CD4-positive, alpha-beta T cell (primary cell): ENCODE results near the gene NT5DC1. TPM values are rescaled to one million over a fixed set of nuclear protein-coding genes. Genes with fewer than 3 reads are reported as not detected.

ENCODE experiments used
- ATAC-seq: fragments of 200-7000 bp; cut with Tn5 transposase; one replicate; pipeline ENCODE4 v1.10.0; 2022; ENCODE audit warnings: mild to moderate bottlenecking; ENCODE audit not compliant: poor library complexity
- CTCF ChIA-PET: fragments of 350-600 bp; sonication (Branson Sonifier 250); formaldehyde crosslinking; loops from one replicate; lab custom pipeline; 2021; ENCODE audit warnings: antibody characterized with exemption, inconsistent platforms; lab: Charles Lee
- POLR2A ChIA-PET: fragments of 350-600 bp; sonication (Branson Sonifier 250); formaldehyde crosslinking; loops from one replicate; lab custom pipeline; 2021; ENCODE audit warnings: antibody characterized with exemption, inconsistent platforms; lab: Charles Lee
- DNase-seq, 14 experiments: peaks; one replicate each; pipeline ENCODE4 v3.0.0-alpha.2; 2013 to 2020; ENCODE audit warnings: mixed read lengths in 2 of 14
- H3K27ac ChIP-seq, 2 donors: one replicate each; pipeline versions ENCODE4 v1.5.1 to v1.7.0; 2013; ENCODE audit warnings: low read length in 2 of 2, low read depth in 1 of 2, mild to moderate bottlenecking in 1 of 2
- H3K27me3 ChIP-seq, 2 experiments: 1 replicate in 1 of 2; 2 replicates in 1 of 2; pipeline versions ENCODE4 v1.6.1 to v1.7.0; 2013; ENCODE audit warnings: low read length in 2 of 2, control low read depth in 1 of 2, mild to moderate bottlenecking in 1 of 2, moderate library complexity in 1 of 2; ENCODE audit not compliant: insufficient read depth in 2 of 2, control insufficient read depth in 1 of 2
- H3K36me3 ChIP-seq: one replicate; pipeline ENCODE4 v1.6.1; 2013; ENCODE audit warnings: low read length, control low read depth; ENCODE audit not compliant: insufficient read depth
- H3K4me1 ChIP-seq: one replicate; pipeline ENCODE4 v1.6.1; 2013; ENCODE audit warnings: low read length, control low read depth; ENCODE audit not compliant: insufficient read depth
- H3K4me3 ChIP-seq: one replicate; pipeline ENCODE4 v1.5.1; 2013; ENCODE audit warnings: mild to moderate bottlenecking, low read length, moderate library complexity
- H3K9me3 ChIP-seq, 2 experiments: 1 replicate in 1 of 2; 2 replicates in 1 of 2; pipeline versions ENCODE4 v1.6.1 to v1.7.0; 2013; ENCODE audit warnings: low read length in 2 of 2, mild to moderate bottlenecking in 2 of 2, control low read depth in 1 of 2, moderate library complexity in 1 of 2; ENCODE audit not compliant: control insufficient read depth in 1 of 2, insufficient read depth in 1 of 2
- H3K27ac Mint-ChIP-seq: one replicate; pipeline ENCODE4 v1.8.0; 2020; ENCODE audit warnings: mixed read lengths
- H3K27me3 Mint-ChIP-seq: one replicate; pipeline ENCODE4 v1.8.0; 2021; ENCODE audit warnings: mixed read lengths
- H3K36me3 Mint-ChIP-seq: one replicate; pipeline ENCODE4 v1.8.0; 2021; ENCODE audit warnings: low read depth, mixed read lengths
- H3K4me1 Mint-ChIP-seq: one replicate; pipeline ENCODE4 v1.8.0; 2021; ENCODE audit warnings: low read depth, mixed read lengths
- H3K4me3 Mint-ChIP-seq: one replicate; pipeline ENCODE4 v1.8.0; 2020; ENCODE audit warnings: mild to moderate bottlenecking, mixed read lengths
- H3K9me3 Mint-ChIP-seq: one replicate; pipeline ENCODE4 v1.8.0; 2020; ENCODE audit warnings: mixed read lengths
- intact Hi-C, 2 experiments: fragments of 100-400 bp; cut with DNase I in 1 of 2; cut with micrococcal nuclease in 1 of 2; formaldehyde crosslinking; loops; one replicate each; pipeline versions ENCODE4 v1.15.1 to v1.9.0; 2023 to 2025; cut with DNase I, micrococcal nuclease
- total RNA-seq, 174 experiments: library from RNA in 2 of 174; stranded (reverse) in 2 of 174; gene quantifications; one replicate each; pipeline ENCODE4 v1.2.3 and lab custom pipeline; 2021 to 2026
- TF ChIP-seq, protein P1 (sequence below): fragments of 200-600 bp; IDR thresholded peaks from one replicate; pipeline ENCODE4 v1.8.0; 2022; ENCODE audit warnings: antibody characterized with exemption, mild to moderate bottlenecking

The NT5DC1 gene
- total RNA-seq, 2 experiments from 2014 or later: 24.2 to 27.2 TPM

DNA sequence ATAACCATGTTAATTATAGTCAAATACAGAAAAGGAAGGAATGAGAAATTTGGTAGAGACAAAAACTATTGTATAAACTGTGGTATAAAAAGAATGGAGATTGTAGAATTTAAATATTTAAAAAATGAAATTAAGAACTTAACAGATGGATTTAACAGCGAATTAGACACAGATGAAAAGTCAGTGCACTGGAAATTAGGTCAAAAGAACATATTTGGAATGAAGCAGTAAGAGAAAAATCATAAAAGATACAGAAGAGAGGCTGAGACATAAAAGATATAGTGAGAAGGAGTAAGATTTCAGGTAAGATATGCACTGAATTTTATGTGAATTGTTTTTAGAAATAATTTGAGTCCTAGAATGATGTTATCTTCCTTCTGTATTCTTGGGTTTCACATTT, 139.2 kb downstream of the NT5DC1 start:
- intact Hi-C loops: no loop called here
- H3K36me3 ChIP-seq: peaks cover 24% of the 10 kb centered on the region
- Mint-ChIP-seq H3K36me3 (peaks cover 60% of the 10 kb centered on the region), H3K4me1 (no peaks in the 10 kb centered on the region), H3K9me3 (no peaks in the 10 kb centered on the region), H3K4me3 (no peak overlapping the region), H3K27me3 (no peaks in the 10 kb centered on the region), H3K27ac (no peak overlapping the region)
- no peaks in the 10 kb centered on the region for H3K9me3 ChIP-seq
- TF ChIP-seq, protein P1, sequence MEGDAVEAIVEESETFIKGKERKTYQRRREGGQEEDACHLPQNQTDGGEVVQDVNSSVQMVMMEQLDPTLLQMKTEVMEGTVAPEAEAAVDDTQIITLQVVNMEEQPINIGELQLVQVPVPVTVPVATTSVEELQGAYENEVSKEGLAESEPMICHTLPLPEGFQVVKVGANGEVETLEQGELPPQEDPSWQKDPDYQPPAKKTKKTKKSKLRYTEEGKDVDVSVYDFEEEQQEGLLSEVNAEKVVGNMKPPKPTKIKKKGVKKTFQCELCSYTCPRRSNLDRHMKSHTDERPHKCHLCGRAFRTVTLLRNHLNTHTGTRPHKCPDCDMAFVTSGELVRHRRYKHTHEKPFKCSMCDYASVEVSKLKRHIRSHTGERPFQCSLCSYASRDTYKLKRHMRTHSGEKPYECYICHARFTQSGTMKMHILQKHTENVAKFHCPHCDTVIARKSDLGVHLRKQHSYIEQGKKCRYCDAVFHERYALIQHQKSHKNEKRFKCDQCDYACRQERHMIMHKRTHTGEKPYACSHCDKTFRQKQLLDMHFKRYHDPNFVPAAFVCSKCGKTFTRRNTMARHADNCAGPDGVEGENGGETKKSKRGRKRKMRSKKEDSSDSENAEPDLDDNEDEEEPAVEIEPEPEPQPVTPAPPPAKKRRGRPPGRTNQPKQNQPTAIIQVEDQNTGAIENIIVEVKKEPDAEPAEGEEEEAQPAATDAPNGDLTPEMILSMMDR: no peak
- ATAC-seq: no peak
- no peak overlapping the region for H3K27ac ChIP-seq
- no peaks in the 10 kb centered on the region for H3K27me3 ChIP-seq
- H3K4me1 ChIP-seq: no peaks in the 10 kb centered on the region
- ChIA-PET CTCF (no interaction called here), POLR2A (no interaction called here)
- no peak overlapping the region for H3K4me3 ChIP-seq
- no peak for DNase-seq

DNA sequence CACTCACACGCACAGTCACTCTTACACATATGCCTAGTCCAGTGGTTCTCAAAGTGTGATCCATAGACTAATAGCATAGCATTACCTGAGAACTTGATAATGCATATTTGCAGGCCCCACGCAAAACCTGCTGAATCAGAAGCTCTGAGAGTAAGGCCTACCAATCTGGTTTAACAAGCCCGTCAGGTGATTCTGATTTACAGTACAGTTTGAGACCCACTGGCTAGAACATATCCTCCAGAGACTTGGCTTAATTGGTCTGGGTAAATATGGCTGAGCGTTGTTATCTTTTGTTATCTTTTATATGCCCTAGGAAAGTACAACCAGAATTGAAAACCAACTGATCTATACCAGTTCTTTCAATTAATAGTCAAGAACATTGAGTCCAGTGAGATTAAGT, 143.6 kb downstream of the NT5DC1 start:
- H3K36me3 Mint-ChIP-seq: peaks cover 29% of the 10 kb centered on the region
- H3K4me1 Mint-ChIP-seq: peaks cover 14% of the 10 kb centered on the region
- POLR2A ChIA-PET: no interaction called here
- no peak for DNase-seq
- CTCF ChIA-PET: no interaction called here
- Histone ChIP-seq H3K27ac (no peak overlapping the region), H3K4me1 (no peaks in the 10 kb centered on the region), H3K27me3 (no peaks in the 10 kb centered on the region), H3K4me3 (no peak overlapping the region), H3K9me3 (no peaks in the 10 kb centered on the region), H3K36me3 (peaks cover 5% of the 10 kb centered on the region)
- no peaks in the 10 kb centered on the region for H3K9me3 Mint-ChIP-seq
- H3K27ac Mint-ChIP-seq: no peak overlapping the region
- no peaks in the 10 kb centered on the region for H3K27me3 Mint-ChIP-seq
- TF ChIP-seq, protein P1: no peak
- H3K4me3 Mint-ChIP-seq: no peak overlapping the region
- intact Hi-C loops: no loop called here
- ATAC-seq: no peak

DNA sequence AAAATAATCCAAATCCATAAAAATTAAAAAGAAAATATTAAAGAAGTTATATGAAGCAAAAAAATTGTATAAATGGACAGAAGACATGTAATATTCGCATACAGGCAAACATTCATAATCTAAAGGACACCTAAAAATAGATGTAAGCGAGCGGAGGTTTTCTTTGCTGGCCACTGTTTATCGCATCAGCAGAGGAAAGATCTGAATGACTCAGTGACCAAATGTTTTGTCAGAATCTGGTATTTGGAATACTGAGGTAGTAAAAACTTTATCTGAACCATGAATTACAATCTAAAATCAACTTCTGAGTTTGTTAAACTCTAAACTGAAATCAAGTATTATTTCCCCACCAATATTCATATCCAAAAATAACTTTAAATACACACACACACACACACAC, 145.4 kb downstream of the NT5DC1 start:
- no peak overlapping the region for H3K27ac ChIP-seq
- Mint-ChIP-seq H3K4me3 (no peak overlapping the region), H3K36me3 (peaks cover 18% of the 10 kb centered on the region), H3K9me3 (no peaks in the 10 kb centered on the region), H3K27ac (no peak overlapping the region), H3K27me3 (no peaks in the 10 kb centered on the region), H3K4me1 (peaks cover 14% of the 10 kb centered on the region)
- DNase-seq (no peak), ATAC-seq (no peak)
- H3K36me3 ChIP-seq: no peaks in the 10 kb centered on the region
- H3K9me3 ChIP-seq: no peaks in the 10 kb centered on the region
- TF ChIP-seq, protein P1: no peak
- no peaks in the 10 kb centered on the region for H3K27me3 ChIP-seq
- CTCF ChIA-PET: interaction anchor here (1.4 kb wide), 1 partner anchor 22 kb away, joined by 7 read pairs; no protein-coding TSS in a partner anchor
- intact Hi-C loops: no loop called here
- POLR2A ChIA-PET: interaction anchor here (1.4 kb wide), 1 partner anchor 8 kb away, joined by 4 read pairs; the partner anchor contains the start of gene TSPYL4
- H3K4me1 ChIP-seq: peaks cover 7% of the 10 kb centered on the region
- no peak overlapping the region for H3K4me3 ChIP-seq
